Stimulated activated CD8-positive, alpha-beta memory T cell treated with anti-CD3 and anti-CD28 coated beads, Interleukin-15, amount 100 ng/mL, for 48 hours (primary cell): ENCODE results near the gene CPLX3.
"Not testable (repeated sequence)": the region's sequence is repeated elsewhere in the genome, so short reads cannot be mapped to it uniquely, and the experiment has no call there.

Experiments
- DNase-seq, 2 donors: peaks; one replicate each; pipeline ENCODE4 v3.0.0-alpha.2; 2020; ENCODE audit warnings: low read depth in 2 of 2

CPLX3 gene

DNA sequence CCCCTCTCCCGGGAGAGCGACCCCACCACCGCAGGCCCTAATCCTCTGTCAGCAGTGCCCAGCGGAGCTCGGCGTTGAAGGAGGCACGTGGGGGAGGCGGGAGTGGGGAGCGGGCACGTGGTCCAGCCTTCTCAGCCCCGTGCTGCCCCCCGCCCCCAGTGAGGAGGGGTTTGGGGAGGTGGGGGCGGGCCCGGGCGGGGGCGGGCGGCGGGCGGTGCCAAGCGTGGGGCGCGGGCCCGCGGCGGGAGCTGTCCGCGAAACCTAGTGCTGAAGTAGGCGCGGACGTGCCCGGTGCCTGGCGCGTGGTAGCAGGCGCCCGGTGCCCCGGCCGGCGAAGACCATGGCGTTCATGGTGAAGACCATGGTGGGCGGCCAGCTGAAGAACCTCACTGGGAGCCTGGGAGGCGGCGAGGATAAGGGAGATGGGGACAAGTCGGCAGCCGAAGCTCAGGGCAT, at the start of gene CPLX3:
Gene CPLX3, plus strand, starts transcription at position 264 of the 456 bp plus-strand sequence. Its CDS starts 77 bp downstream, at position 341.
- DNase-seq, result peak in 1 of 2 donors; percentile 6

GRCh38 chr15:74776821-74777768, 49.3 kb upstream of the CPLX3 start:
- DNase-seq, result no peak

DNA sequence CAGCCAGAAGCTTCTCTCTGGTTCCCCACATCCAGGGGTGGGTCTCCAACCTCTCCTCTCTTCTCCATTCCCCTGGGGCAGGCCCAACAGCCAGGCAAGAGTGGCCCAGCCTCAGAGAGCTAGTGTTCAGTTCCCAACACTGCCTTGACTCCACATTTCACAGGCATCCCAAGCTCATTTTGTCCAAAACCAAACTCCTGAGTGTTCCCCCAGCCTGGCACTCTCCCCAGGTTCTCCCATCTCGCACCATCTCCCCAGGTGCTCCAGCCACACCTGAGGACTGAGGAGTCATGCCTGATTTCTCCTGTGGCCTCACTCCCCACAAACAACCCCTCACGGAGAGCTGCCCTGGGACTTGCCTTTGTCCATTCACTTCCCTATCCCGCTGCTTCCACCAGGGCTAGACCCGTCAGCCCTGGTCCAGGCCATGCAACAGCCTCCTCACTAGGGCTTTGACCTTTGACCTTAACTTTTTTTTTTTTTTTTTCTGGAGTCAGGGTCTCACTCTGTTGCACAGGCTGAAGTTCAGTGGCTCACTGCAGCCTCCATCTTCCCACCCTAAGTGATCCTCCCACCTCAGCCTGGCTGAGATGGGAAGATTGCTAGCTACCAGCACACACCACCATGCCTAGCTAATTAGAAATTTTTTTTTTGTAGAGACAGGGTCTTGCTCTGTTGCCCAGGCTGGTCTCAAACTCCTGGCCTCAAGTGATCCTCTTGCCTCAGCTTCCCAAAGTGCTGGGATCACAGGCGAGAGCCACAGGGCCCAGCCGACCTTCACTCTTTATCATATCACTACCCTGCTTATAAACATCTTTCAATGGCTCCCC, 48.4 kb upstream of the CPLX3 start:
- DNase-seq, result no peak

- DNase-seq, result no peak
Observed at GRCh38 chr15:74778599-74778970, 47.8 kb upstream of the CPLX3 start.

DNA sequence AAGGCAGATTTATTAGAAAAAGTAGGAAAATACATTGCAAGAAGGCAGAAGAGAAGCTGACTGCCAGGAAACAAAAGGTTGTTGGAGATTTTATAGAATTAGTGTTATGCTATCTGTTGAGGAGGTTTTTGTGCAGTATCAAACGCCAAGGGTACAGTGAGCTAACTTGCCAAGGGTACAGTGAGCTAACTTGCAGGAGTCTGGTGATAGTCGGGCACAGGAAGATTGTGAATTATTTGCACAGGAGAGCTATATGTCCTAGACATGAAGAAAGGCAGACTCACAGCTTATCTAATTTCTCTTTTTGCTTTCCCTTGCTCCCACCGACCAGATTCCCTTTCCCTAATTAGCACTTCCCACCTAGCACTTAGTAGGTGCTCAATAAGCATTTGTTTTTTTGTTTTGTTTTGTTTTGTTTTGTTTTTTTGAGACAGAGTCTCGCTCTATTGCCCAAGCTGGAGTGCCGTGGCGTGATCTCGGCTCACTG, 47.2 kb upstream of the CPLX3 start:
- DNase-seq, result no peak

DNA sequence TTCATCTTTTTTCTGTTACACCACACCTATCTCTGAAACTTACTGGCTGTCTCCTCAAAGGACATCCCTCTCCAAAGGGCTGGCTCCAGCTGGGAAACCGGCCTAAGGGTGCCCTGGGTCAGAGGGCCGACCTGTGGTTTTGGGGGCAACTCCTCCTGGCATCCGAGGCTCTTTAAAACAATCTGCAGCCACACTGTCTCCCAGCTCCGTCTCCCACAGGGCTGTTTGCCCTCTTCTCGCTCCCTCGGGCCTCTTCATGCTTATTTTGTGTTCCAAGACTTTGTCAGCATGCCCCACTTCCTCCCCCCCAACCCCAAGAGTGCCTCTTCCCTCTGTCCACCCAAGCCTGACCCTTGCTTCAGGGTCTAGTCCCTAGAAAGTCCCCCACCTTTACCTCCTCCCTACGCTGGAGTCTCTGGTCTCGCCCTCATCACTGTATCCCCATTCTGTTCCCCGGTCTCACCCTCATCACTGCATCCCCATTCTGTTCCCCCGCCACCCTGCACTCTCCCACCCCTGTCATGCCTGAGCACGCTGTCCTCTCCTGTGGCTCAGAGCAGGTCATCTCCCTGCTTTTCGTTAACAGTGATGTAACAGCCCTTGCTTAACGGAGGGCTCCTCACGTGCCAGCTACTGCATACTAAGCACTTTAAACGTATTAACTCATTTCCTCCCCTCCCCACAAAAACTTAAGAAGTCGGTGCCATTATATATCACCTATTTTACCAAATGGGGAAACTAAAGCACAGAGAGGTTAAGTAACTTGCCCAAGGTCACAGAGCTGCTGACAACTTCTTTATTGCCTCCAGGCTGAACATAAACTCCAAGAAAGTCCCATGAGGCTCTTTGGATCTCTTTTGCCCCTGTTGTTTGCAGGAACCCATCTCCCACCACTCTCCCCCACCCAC, 45.6 kb upstream of the CPLX3 start:
- DNase-seq, result no peak

DNA sequence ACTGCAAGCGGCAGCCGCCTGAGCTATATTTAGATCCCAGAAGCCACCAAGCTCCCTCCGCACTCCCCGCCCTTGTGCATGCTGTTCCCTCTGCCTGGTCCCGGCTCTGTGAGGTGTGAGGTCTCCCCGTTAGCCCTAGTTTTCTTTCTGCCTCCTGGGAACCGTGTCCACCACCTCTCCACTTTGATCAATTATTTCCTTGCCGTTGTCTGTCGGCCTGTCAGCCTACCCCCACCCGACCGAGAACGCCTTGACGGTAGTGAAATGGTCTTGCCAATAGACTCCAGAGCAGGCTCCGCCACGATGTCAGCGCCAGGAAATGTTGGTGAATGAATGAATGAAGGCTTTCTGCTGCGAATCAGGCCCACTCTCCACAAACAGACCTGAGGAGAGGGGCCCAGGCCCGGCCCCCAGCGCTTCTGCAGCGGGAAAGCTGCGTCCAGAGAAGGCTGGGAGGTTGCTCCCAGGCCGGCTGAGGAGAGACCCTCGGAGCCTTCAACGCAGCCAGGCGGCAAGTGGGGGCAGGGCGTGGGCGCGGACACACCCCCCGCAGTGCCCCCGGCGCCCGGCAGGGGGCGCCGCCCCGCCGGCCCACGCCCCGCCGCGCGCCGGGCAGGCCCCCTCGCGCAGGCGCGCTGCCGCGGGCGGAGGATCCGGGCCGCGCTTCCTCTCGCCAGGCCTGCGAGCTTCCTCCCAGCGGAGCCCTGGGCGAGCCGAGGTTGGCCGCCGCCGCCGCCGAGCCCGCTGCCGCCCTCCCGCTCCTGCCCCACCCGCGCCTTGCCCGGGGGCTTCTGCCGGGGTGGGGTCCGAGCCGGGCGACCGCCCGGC, 44.8 kb upstream of the CPLX3 start, which contains the start of gene CSK:
Gene CSK, plus strand, starts transcription at position 650 of the 828 bp plus-strand sequence. CDS start 16,218 bp downstream, outside the sequence.
- peak in 1 of 2 donors; percentile 72 for DNase-seq

- DNase-seq, result no peak
Observed at GRCh38 chr15:74782259-74783071, 44.0 kb upstream of the CPLX3 start.

DNA sequence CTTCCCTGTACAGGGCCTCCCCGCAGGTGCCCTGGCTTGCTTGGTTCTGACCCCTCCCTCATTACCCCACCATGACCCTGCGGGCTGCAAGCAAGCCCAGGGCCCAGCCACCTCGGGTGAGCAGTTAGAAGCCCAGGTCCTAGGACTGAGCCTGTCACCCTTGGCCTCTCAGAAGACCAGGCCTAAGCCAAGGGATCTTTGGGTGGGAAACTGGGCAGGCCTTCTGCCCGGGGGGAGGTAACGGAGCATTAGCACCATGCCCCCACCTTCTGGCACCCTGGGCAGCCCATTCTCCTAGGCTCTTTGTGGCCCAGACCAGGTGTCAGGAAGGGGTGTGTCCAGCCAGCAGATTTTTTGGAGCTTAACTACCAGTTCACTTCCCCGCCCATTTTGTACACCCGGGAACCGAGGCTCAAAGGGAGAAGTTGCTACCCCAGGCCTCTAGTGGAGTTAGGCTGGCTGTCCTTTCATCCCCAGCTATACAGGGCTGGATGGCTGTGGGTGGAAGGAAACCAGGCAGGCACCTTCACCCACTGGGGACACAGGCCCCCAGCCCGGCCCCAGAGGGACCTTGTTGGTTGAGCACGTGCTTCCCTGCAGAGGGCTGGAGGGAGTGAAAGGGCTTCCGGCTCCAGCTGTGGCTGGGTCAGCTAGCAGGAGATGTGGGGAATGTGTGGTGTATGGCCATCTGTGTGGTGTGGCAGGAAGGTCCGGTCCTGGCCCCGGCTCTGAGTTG, 43.2 kb upstream of the CPLX3 start:
- no peak for DNase-seq

DNA sequence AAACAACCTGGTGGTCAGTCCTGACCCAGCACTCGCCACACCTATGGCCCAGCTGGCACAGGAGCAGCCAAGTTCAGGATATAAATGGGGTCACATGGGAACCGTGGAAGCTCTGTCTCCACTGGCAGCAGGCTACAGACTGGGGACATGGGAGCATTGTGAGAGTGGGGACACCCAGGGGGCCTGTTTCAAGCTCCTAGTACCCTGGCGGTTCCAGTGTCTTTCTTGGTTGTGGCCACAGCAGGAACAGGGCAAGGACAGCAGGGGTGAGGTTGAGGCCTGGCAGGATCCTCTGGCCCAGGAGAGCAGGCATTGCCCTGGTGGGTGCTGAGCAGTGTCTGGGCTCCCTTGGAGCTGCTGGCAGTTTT, 42.6 kb upstream of the CPLX3 start:
- no peak for DNase-seq

DNA sequence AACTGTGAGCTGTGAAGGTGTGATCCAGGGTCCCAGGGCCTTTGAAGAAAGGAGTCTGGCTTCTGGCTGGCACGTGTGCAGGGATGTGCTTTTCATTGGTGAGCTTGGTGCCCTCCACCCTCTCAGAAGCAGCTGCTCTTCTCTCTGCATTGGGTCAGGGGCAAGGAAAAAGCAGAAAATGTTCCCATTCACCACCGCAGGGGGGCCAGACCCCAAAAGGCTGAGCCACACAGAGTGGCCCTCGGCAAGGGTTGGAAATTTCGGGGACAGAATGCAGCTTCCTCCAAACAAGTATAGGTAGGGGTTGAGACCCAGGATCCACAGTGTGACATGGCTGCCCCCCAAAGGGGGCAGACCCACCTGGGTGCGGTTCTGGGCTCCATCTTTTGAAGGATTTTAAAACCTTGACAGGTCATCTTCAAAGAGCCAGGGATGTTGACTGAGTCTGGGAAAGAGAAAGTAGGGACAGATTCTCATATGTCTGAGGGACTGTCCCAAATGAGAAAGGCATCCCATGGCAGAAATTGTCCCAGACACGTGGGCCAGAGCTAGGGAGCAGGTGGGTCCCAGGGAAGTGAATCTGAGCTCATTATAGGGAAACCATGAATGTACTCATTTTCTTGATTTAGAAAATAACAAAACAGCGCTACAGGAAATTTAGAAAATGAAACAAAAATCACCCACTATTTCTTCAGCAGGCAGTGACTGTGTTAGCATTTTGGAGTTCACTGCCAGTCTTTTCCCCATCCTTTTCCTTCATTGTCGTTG, 41.8 kb upstream of the CPLX3 start:
- no peak for DNase-seq

GRCh38 chr15:74785194-74786032, 41.0 kb upstream of the CPLX3 start:
- no peak for DNase-seq

DNA sequence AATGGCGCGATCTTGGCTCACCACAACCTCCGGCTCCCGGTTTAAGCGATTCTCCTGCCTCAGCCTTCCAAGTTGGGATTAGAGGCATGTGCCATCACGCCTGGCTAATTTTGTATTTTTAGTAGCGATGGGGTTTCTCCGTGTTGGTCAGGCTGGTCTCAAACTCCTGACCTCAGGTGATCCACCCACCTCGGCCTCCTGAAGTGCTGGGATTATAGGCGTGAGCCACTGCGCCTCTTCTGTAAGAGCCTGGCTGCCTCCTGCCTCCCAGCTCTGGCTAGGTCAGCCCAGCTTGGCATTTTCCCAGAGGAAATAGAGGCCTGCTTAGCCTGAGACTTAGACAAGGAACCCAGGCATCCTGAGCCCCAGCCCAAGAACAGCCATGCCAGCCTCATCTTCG, 40.3 kb upstream of the CPLX3 start:
- not testable (repeated sequence) for DNase-seq

DNA sequence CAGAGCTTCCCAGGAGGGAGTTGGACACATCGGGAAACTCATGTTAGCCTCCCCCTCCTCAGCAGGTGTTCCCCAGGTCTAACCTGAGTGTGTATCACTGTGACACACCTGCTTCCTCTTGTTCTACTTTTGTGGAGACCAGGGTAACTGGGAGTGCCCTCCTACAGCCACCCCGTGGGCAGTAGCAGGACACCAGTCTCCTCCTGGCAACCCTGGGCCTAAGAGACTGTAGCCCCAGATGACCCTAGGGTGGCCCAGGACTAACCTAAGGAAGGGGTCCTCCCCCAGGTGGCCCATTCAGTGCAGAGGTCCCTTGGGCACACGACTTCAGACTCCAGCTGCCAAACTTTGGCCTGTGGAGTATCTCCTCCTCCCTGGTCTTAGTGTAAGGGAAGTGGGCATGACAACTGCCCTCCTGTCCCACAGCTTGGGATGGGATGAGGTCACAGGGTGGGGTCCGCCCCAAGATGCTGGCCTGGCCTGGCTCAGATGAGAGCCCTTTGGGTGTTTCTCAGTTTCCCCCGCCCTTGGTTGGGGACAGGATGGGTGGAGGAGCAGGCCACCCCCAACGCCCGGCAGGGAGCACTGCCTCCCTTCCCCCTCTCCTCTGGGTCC, 39.8 kb upstream of the CPLX3 start:
- no peak for DNase-seq

DNA sequence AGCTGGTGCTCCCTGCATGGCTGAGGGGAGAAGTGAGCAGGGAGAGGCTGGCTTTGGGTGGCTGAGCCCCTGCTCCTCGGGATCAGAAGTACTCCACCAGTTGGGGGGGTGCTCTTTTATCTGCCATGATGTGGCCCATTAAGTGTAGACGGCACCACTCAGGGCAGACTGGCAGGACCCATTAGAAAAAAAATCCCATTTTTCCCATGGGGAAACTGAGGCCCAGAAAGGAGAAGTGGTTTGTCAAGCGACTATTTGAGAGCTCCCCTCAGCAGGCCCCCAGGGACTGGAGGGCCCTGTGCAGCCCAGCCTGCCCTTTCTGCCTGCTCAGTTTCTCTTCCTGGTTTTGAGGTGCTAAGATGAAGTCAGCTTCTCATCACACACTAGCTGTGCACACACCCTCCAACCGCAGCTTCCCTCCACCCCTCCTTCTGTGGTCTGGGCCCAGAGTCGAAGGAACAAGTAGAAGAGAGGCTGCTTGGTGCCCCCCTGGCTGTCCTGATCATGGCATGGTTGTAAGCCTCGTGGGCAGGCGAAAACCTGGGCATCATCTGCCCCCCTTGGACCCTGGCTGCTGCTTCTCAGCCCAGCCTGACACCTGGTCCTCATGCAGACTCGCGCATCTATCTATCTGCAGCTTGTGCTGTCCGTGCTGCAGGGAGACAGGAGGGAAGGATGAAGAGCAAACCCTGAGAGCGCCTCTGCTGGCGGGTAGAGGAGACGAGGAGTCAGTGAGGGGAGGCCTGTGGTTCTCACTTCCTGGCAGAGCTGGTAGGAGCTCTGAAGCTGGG, 39.0 kb upstream of the CPLX3 start:
- DNase-seq, result peak; percentile 91 to 92
